ENCODE measurements around the gene CA14.
"Not testable (repeated sequence)": the region's sequence is repeated elsewhere in the genome, so short reads cannot be mapped to it uniquely, and the experiment has no call there.

CA14 gene

DNA sequence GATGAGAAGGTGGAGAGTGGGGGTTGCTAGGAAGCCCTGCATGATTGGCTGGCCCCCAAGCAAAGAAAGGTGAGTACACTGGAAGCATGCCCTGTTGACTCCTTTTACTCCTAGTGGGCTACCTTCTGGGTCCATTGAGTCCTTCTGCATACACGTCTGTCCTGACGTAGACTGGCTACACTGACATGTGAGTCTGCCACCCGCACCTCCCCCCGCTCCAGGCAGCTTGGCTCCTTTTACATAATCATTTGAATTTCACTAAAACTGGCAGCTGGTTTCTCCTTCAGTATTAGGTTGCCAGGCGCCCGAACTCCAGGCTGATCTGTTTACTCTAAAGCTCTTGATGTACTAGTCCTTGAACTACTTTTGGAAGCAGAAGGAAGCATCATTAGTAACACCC lies 44.8 kb downstream of the CA14 start:
- ChIA-PET POLR2A (interaction anchor here (0.6 kb wide), 2 partner anchors 64 to 94 kb away, joined by 4 to 5 read pairs; no protein-coding TSS in a partner anchor), CTCF (interaction anchor here (0.6 to 1.6 kb wide), 2 partner anchors 44 to 431 kb away, joined by 3 read pairs; partner anchors contain the start of gene CA14)
- Histone ChIP-seq H3K9me3 (ENCODE audit: control extremely low read depth in 1 of 5, control insufficient read depth in 4 of 5, insufficient read depth in 2 of 5, low read depth in 1 of 5, low read length in 4 of 5) (no peaks in the 10 kb centered on the region), H3K36me3 (ENCODE audit: control insufficient read depth in 4 of 4, insufficient read depth in 4 of 4, low read length in 3 of 4) (peaks cover 8 to 48% (median 30%) of the 10 kb centered on the region in 4 experiments), H3K27ac (ENCODE audit: insufficient read depth in 1 of 2, low read depth in 1 of 2, low read length in 2 of 2, poor library complexity in 1 of 2, severe bottlenecking in 2 of 2) (no peak overlapping the region), H3K4me3 (ENCODE audit: control insufficient read depth in 1 of 7, extremely low read depth in 1 of 7, insufficient read depth in 4 of 7, low read depth in 2 of 7, low read length in 6 of 7) (no peak overlapping the region), H3K27me3 (replicated peaks in 2 of 5; ENCODE audit: control insufficient read depth in 4 of 5, insufficient read depth in 5 of 5, low read length in 4 of 5) (no peaks in the 10 kb centered on the region), H3K4me1 (ENCODE audit: control extremely low read depth in 1 of 4, control insufficient read depth in 4 of 4, insufficient read depth in 4 of 4, low read length in 3 of 4) (no peaks in the 10 kb centered on the region)
- 100% methylated on average over 5 of the region's 6 CpGs for WGBS (ENCODE audit: insufficient coverage)
- no peak for DNase-seq

DNA sequence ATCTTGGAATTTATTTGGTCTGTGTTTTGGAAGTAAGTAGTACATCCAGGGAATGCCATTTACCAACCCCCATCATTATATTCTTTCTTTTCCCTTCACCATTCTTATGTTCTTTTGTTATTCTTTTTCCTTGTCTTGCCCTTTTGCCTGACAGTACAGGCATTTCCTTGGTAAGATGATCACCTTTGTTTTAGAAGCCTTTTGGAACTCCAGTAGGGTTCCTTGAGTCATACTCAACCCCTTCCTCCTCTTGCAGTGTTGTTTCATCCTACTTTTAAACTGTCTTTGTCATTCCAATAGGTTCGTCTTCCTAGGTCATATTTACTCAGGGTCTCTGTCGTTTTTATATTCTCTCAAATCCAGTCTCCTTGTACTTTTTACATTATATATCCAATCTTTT lies 45.3 kb downstream of the CA14 start:
- CTCF ChIA-PET = interaction anchor here (1.6 kb wide), 1 partner anchor 45 kb away, joined by 3 read pairs; the partner anchor contains the start of gene CA14

DNA sequence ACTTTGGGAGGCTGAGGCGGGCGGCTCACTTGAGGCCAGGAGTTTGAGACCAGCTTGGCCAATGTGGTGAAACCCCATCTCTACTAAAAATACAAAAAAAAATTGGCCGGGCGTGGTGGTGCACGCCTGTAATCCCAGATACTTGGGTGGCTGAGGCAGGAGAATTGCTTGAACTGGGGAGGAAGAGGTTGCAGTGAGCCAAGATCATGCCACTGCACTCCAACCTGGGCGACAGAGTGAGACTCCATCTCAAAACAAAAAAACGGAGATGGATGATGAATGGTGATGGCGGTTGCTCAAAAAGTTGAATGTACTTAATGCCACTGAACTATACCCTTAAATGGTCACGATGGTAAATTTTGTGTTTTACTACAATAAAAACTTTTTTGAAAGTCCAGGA lies 51.0 kb downstream of the CA14 start:
- H3K4me1 ChIP-seq (ENCODE audit: control extremely low read depth in 1 of 4, control insufficient read depth in 4 of 4, insufficient read depth in 4 of 4, low read length in 3 of 4); CTCF ChIA-PET; POLR2A ChIA-PET; H3K9me3 ChIP-seq (ENCODE audit: control extremely low read depth in 1 of 5, control insufficient read depth in 4 of 5, insufficient read depth in 2 of 5, low read depth in 1 of 5, low read length in 4 of 5); H3K4me3 ChIP-seq (ENCODE audit: control insufficient read depth in 1 of 7, extremely low read depth in 1 of 7, insufficient read depth in 4 of 7, low read depth in 2 of 7, low read length in 6 of 7); H3K27ac ChIP-seq (ENCODE audit: insufficient read depth in 1 of 2, low read depth in 1 of 2, low read length in 2 of 2, poor library complexity in 1 of 2, severe bottlenecking in 2 of 2); H3K27me3 ChIP-seq (replicated peaks in 2 of 5; ENCODE audit: control insufficient read depth in 4 of 5, insufficient read depth in 5 of 5, low read length in 4 of 5); DNase-seq: not testable (repeated sequence)
- H3K36me3 ChIP-seq (ENCODE audit: control insufficient read depth in 4 of 4, insufficient read depth in 4 of 4, low read length in 3 of 4) = peaks cover 8 to 33% (median 16%) of the 10 kb centered on the region in 4 experiments
- 100% methylated on average over 1 of the region's 9 CpGs for WGBS (ENCODE audit: insufficient coverage)

More for the DNA sequence above, 45.3 kb downstream of the CA14 start:
- Histone ChIP-seq H3K4me1 (ENCODE audit: control extremely low read depth in 1 of 4, control insufficient read depth in 4 of 4, insufficient read depth in 4 of 4, low read length in 3 of 4) (no peaks in the 10 kb centered on the region), H3K9me3 (ENCODE audit: control extremely low read depth in 1 of 5, control insufficient read depth in 4 of 5, insufficient read depth in 2 of 5, low read depth in 1 of 5, low read length in 4 of 5) (no peaks in the 10 kb centered on the region), H3K27me3 (replicated peaks in 2 of 5; ENCODE audit: control insufficient read depth in 4 of 5, insufficient read depth in 5 of 5, low read length in 4 of 5) (no peaks in the 10 kb centered on the region), H3K36me3 (ENCODE audit: control insufficient read depth in 4 of 4, insufficient read depth in 4 of 4, low read length in 3 of 4) (peaks cover 8 to 53% (median 33%) of the 10 kb centered on the region in 4 experiments), H3K4me3 (ENCODE audit: control insufficient read depth in 1 of 7, extremely low read depth in 1 of 7, insufficient read depth in 4 of 7, low read depth in 2 of 7, low read length in 6 of 7) (no peak overlapping the region), H3K27ac (ENCODE audit: insufficient read depth in 1 of 2, low read depth in 1 of 2, low read length in 2 of 2, poor library complexity in 1 of 2, severe bottlenecking in 2 of 2) (no peak overlapping the region)
- WGBS (ENCODE audit: insufficient coverage) = 100% methylated on average over 2 of the region's 2 CpGs
- POLR2A ChIA-PET = interaction anchor here (0.5 to 0.6 kb wide), 2 partner anchors 8 to 93 kb away, joined by 3 to 4 read pairs; no protein-coding TSS in a partner anchor
- no peak for DNase-seq

DNA sequence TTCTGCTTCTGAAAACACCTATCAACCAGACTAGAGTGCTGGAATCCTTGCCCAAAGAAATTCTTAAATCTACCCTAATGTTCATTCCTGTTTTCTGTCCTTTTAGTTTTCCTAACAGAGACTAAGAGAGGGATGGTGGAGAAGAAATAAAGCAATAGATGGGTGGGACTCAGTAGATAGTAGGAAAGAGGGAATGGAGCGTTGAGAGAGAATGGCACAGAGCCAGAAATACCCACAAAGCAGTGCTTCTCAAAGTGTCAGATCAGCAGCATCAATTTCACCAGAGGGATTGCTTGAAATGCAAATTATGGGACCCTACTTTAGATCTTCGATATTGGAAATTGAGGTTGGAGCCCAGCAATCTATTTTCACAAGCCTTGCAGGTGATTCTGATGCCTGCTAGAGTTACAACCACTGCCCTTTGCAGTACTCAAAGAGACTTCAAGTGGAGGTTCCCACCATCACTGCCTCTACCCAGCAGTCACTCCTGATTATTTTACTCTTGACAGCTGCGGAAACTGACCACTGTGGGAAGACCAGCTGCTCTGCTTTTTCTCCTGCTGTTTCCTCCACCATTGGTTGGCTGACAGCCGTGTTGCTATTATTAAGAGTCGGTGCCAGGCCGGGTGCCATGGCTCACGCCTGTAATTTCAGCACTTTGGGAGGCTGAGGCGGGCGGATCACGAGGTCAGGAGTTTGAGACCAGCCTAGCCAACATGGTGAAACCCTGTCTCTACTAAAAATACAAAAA lies 52.4 kb downstream of the CA14 start:
- H3K9me3 ChIP-seq (ENCODE audit: control extremely low read depth in 1 of 5, control insufficient read depth in 4 of 5, insufficient read depth in 2 of 5, low read depth in 1 of 5, low read length in 4 of 5) = no peaks in the 10 kb centered on the region
- H3K36me3 ChIP-seq (ENCODE audit: control insufficient read depth in 4 of 4, insufficient read depth in 4 of 4, low read length in 3 of 4) = peaks cover 6 to 28% (median 15%) of the 10 kb centered on the region in 4 experiments
- H3K27ac ChIP-seq (ENCODE audit: insufficient read depth in 1 of 2, low read depth in 1 of 2, low read length in 2 of 2, poor library complexity in 1 of 2, severe bottlenecking in 2 of 2) = no peak overlapping the region
- CTCF ChIA-PET = no interaction called here
- no peak overlapping the region for H3K4me3 ChIP-seq (ENCODE audit: control insufficient read depth in 1 of 7, extremely low read depth in 1 of 7, insufficient read depth in 4 of 7, low read depth in 2 of 7, low read length in 6 of 7)
- no peaks in the 10 kb centered on the region for H3K27me3 ChIP-seq (replicated peaks in 2 of 5; ENCODE audit: control insufficient read depth in 4 of 5, insufficient read depth in 5 of 5, low read length in 4 of 5)
- no peak for DNase-seq
- no peaks in the 10 kb centered on the region for H3K4me1 ChIP-seq (ENCODE audit: control extremely low read depth in 1 of 4, control insufficient read depth in 4 of 4, insufficient read depth in 4 of 4, low read length in 3 of 4)
- 86% methylated on average over 7 of the region's 10 CpGs for WGBS (ENCODE audit: insufficient coverage)
- POLR2A ChIA-PET = no interaction called here

DNA sequence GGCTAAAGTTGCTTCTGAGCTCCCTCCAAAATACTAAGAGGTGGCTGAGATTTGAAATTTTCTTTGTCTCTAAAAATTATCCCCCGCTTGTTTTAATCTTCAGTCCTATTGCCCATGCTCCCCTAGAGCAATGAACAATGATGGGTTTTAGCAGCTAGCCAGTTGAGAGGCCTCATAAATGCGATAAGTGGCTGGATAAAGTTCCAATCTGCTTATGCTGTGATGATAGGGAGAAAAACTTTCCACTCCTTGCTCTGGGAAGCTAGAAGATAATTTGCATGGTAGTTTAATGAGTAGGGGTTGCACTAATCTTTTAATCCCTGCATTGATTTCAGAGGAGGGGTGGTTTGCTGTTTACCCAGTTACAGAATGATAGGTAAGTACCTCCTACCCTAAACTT lies 54.2 kb downstream of the CA14 start:
- ChIA-PET CTCF (interaction anchor here (1.1 kb wide), 1 partner anchor 53 kb away, joined by 3 read pairs; no protein-coding TSS in a partner anchor), POLR2A (no interaction called here)
- Histone ChIP-seq H3K27me3 (replicated peaks in 2 of 5; ENCODE audit: control insufficient read depth in 4 of 5, insufficient read depth in 5 of 5, low read length in 4 of 5) (no peaks in the 10 kb centered on the region), H3K9me3 (ENCODE audit: control extremely low read depth in 1 of 5, control insufficient read depth in 4 of 5, insufficient read depth in 2 of 5, low read depth in 1 of 5, low read length in 4 of 5) (no peaks in the 10 kb centered on the region), H3K4me3 (ENCODE audit: control insufficient read depth in 1 of 7, extremely low read depth in 1 of 7, insufficient read depth in 4 of 7, low read depth in 2 of 7, low read length in 6 of 7) (no peak overlapping the region), H3K4me1 (ENCODE audit: control extremely low read depth in 1 of 4, control insufficient read depth in 4 of 4, insufficient read depth in 4 of 4, low read length in 3 of 4) (no peaks in the 10 kb centered on the region), H3K27ac (ENCODE audit: insufficient read depth in 1 of 2, low read depth in 1 of 2, low read length in 2 of 2, poor library complexity in 1 of 2, severe bottlenecking in 2 of 2) (no peak overlapping the region), H3K36me3 (ENCODE audit: control insufficient read depth in 4 of 4, insufficient read depth in 4 of 4, low read length in 3 of 4) (peaks cover 5 to 16% (median 12%) of the 10 kb centered on the region in 4 experiments)
- 86% methylated on average over 1 of the region's 2 CpGs for WGBS (ENCODE audit: insufficient coverage)
- DNase-seq = no peak
